Panc1 (cell line): ENCODE data around the gene PLOD3. TPM values are rescaled to one million over a fixed set of nuclear protein-coding genes. Genes with fewer than 3 reads are reported as not detected.

ENCODE experiments used
- ATAC-seq: fragments of 200-7000 bp; cut with Tn5 transposase; 2 replicates; pipeline ENCODE4 v1.9.1; 2020; ENCODE audit warnings: mild to moderate bottlenecking, moderate library complexity
- BruUV-seq: library from RNA; stranded (reverse); fragments of 400-500 nt; replicated peaks from 2 replicates; lab custom pipeline; 2021; lab: Mats Ljungman, UMichigan
- CTCF ChIA-PET: fragments of 300-600 bp; sonication (Branson Sonifier 250); formaldehyde crosslinking; loops from one replicate; lab custom pipeline; 2022; ENCODE audit warnings: antibody characterized with exemption; lab: Charles Lee
- POLR2A ChIA-PET: fragments of 300-600 bp; sonication (Branson Sonifier 250); formaldehyde crosslinking; loops from one replicate; lab custom pipeline; 2022; ENCODE audit warnings: antibody characterized with exemption; lab: Charles Lee
- DNase-seq: peaks from one replicate; pipeline ENCODE4 v3.0.0-alpha.2; 2010; ENCODE audit warnings: low read depth, low spot score
- H3K27ac ChIP-seq: 2 replicates; pipeline ENCODE4 v1.5.1; 2011; ENCODE audit warnings: mild to moderate bottlenecking, low read length, inconsistent platforms
- H3K27me3 ChIP-seq: fragments of 200-500 bp; sonication (Bioruptor generic); 2 replicates; pipeline ENCODE4 v1.6.0; 2014; ENCODE audit warnings: low read length, inconsistent platforms; ENCODE audit not compliant: control insufficient read depth, insufficient read depth
- H3K36me3 ChIP-seq: fragments of 200-500 bp; sonication (Bioruptor generic); 2 replicates; pipeline ENCODE4 v1.5.1; 2014; ENCODE audit warnings: inconsistent platforms, mild to moderate bottlenecking, low read length, moderate library complexity; ENCODE audit not compliant: control insufficient read depth, insufficient read depth
- H3K4me1 ChIP-seq: 2 replicates; pipeline ENCODE4 v1.5.1; 2011; ENCODE audit warnings: inconsistent platforms, mild to moderate bottlenecking, low read length, moderate library complexity; ENCODE audit not compliant: control insufficient read depth, insufficient read depth
- H3K4me3 ChIP-seq, 2 experiments: 2 replicates each; pipeline ENCODE4 v1.5.1; 2011 to 2012; ENCODE audit warnings: low read depth in 2 of 2, low read length in 2 of 2, mild to moderate bottlenecking in 2 of 2, inconsistent platforms in 1 of 2, moderate library complexity in 1 of 2
- H3K9me3 ChIP-seq: fragments of 200-500 bp; sonication (Bioruptor generic); 2 replicates; pipeline ENCODE4 v1.5.1; 2014; ENCODE audit warnings: low read depth, mild to moderate bottlenecking, inconsistent platforms, low read length, moderate library complexity; ENCODE audit not compliant: control insufficient read depth, insufficient read depth
- POLR2AphosphoS5 ChIP-seq: IDR thresholded peaks from 2 replicates; pipeline ENCODE4 v1.6.1; 2012; ENCODE audit warnings: mild to moderate bottlenecking, low read depth, low read length, moderate library complexity
- SIN3A ChIP-seq: IDR thresholded peaks from 2 replicates; pipeline ENCODE4 v1.6.1; 2012; ENCODE audit warnings: low read depth, mild to moderate bottlenecking, low read length, moderate library complexity, borderline replicate concordance; ENCODE audit not compliant: insufficient read depth
- TCF7L2 ChIP-seq: IDR thresholded peaks from 2 replicates; pipeline ENCODE4 v1.6.1; 2011; ENCODE audit warnings: mild to moderate bottlenecking, low read depth, low read length, inconsistent platforms
- in situ Hi-C: cut with HindIII; loops from 2 replicates; pipeline ENCODE4 v1.10.0; 2016; ENCODE audit warnings: low sequenced_read_pairs, low pct_unique_long_range_greater_than_20kb
- intact Hi-C: fragments of 100-400 bp; cut with micrococcal nuclease; formaldehyde crosslinking; loops from one replicate; pipeline ENCODE4 v1.10.0; 2022; ENCODE audit not compliant: unreplicated experiment
- total RNA-seq: library from RNA; stranded (reverse); gene quantifications from one replicate; pipeline ENCODE4 v1.2.1, GENCODE V29; 2021; ENCODE audit not compliant: unreplicated experiment
- TF ChIP-seq, protein P1 (sequence below), 2 experiments: IDR thresholded peaks; 2 replicates each; pipeline ENCODE4 v1.6.1; 2011 to 2012; ENCODE audit warnings: low read depth in 2 of 2, control low read depth in 1 of 2, low read length in 1 of 2, mild to moderate bottlenecking in 1 of 2, moderate library complexity in 1 of 2; ENCODE audit not compliant: insufficient read depth in 1 of 2
- TF ChIP-seq, protein P2 (sequence below): fragments of 450-650 bp; IDR thresholded peaks from 2 replicates; pipeline ENCODE4 v1.5.1; 2017; ENCODE audit warnings: mild to moderate bottlenecking

PLOD3 gene
- total RNA-seq, 1 experiment from 2014 or later, result 93.0 TPM

DNA sequence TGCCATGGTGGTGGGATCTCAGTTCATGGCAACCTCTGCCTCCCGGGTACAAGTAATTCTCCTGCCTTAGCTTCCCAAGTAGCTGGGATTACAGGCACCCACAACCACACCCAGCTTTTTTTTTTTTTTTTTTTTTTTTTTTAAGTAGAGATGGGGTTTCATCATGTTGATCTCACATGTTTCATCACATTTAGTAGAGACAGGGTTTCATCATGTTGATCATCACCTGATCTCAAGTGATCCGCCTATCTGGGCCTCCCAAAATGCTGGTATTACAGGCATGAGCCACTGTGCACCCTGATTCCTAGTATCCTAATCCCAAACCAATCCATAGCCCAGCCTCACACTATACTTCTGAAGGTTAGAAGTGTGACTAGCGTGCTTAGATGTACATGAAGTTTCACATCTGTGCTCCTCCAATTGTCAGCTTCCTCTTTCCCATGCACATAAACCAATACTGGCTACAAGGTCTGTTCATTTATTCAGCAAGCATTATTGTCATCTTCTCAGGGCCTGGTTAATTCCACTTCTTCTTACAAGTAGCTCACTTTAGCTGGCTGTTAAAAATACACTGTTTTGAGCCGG is 30.4 kb downstream of the PLOD3 start:
- DNase-seq (no peak), ATAC-seq (no peak)
- intact Hi-C loops, result no loop called here
- Histone ChIP-seq H3K36me3 (no peaks in the 10 kb centered on the region), H3K27ac (no peak overlapping the region), H3K27me3 (no peaks in the 10 kb centered on the region), H3K9me3 (no peaks in the 10 kb centered on the region), H3K4me1 (no peaks in the 10 kb centered on the region), H3K4me3 (no peak overlapping the region)
- in situ Hi-C loops, result no loop called here
- POLR2A ChIA-PET, result interaction anchor here (0.6 kb wide), 1 partner anchor 8 kb away, joined by 7 read pairs; no protein-coding TSS in a partner anchor
- TF ChIP-seq, protein P1, sequence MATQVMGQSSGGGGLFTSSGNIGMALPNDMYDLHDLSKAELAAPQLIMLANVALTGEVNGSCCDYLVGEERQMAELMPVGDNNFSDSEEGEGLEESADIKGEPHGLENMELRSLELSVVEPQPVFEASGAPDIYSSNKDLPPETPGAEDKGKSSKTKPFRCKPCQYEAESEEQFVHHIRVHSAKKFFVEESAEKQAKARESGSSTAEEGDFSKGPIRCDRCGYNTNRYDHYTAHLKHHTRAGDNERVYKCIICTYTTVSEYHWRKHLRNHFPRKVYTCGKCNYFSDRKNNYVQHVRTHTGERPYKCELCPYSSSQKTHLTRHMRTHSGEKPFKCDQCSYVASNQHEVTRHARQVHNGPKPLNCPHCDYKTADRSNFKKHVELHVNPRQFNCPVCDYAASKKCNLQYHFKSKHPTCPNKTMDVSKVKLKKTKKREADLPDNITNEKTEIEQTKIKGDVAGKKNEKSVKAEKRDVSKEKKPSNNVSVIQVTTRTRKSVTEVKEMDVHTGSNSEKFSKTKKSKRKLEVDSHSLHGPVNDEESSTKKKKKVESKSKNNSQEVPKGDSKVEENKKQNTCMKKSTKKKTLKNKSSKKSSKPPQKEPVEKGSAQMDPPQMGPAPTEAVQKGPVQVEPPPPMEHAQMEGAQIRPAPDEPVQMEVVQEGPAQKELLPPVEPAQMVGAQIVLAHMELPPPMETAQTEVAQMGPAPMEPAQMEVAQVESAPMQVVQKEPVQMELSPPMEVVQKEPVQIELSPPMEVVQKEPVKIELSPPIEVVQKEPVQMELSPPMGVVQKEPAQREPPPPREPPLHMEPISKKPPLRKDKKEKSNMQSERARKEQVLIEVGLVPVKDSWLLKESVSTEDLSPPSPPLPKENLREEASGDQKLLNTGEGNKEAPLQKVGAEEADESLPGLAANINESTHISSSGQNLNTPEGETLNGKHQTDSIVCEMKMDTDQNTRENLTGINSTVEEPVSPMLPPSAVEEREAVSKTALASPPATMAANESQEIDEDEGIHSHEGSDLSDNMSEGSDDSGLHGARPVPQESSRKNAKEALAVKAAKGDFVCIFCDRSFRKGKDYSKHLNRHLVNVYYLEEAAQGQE (IDR thresholded peaks at IDR 0.05; ENCODE audit: insufficient read depth in 1 of 2, low read depth in 2 of 2, low read length in 1 of 2), result no peak
- TF ChIP-seq TCF7L2, result no peak
- TF ChIP-seq, protein P2, sequence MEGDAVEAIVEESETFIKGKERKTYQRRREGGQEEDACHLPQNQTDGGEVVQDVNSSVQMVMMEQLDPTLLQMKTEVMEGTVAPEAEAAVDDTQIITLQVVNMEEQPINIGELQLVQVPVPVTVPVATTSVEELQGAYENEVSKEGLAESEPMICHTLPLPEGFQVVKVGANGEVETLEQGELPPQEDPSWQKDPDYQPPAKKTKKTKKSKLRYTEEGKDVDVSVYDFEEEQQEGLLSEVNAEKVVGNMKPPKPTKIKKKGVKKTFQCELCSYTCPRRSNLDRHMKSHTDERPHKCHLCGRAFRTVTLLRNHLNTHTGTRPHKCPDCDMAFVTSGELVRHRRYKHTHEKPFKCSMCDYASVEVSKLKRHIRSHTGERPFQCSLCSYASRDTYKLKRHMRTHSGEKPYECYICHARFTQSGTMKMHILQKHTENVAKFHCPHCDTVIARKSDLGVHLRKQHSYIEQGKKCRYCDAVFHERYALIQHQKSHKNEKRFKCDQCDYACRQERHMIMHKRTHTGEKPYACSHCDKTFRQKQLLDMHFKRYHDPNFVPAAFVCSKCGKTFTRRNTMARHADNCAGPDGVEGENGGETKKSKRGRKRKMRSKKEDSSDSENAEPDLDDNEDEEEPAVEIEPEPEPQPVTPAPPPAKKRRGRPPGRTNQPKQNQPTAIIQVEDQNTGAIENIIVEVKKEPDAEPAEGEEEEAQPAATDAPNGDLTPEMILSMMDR, result no peak
- TF ChIP-seq SIN3A, result no peak
- TF ChIP-seq POLR2AphosphoS5, result no peak
- CTCF ChIA-PET, result no interaction called here
- no TSS peak for BruUV-seq

DNA sequence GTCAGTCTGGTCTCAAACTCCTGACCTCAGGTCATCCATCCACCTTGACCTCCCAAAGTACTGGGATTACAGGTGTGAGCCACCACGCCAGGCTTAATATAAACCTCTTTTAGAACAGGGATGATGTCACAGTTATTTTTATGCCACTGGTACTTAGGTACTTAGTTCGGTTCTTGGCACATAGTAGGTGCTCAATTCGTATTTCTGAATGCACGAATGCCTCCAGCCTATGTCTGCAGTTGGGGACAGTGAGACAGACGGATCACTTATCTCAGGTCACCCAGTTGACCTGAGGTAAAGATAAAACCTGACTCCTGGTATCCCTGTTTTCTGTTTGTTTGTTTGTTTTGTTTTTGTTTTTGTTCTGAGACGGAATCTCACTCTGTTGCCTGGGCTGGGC is 31.2 kb downstream of the PLOD3 start:
- in situ Hi-C loops, result no loop called here
- DNase-seq (no peak), ATAC-seq (no peak)
- ChIA-PET POLR2A (interaction anchor here (0.6 kb wide), 1 partner anchor 7 kb away, joined by 7 read pairs; no protein-coding TSS in a partner anchor), CTCF (interaction anchor here (0.6 kb wide), 1 partner anchor 42 kb away, joined by 4 read pairs; no protein-coding TSS in a partner anchor)
- BruUV-seq, result no TSS peak
- intact Hi-C loops, result no loop called here
- Histone ChIP-seq H3K27me3 (no peaks in the 10 kb centered on the region), H3K9me3 (no peaks in the 10 kb centered on the region), H3K4me3 (no peak overlapping the region), H3K4me1 (no peaks in the 10 kb centered on the region), H3K36me3 (no peaks in the 10 kb centered on the region), H3K27ac (no peak overlapping the region)
- TF ChIP-seq, protein P1 (IDR thresholded peaks at IDR 0.05; ENCODE audit: insufficient read depth in 1 of 2, low read depth in 2 of 2, low read length in 1 of 2), result no peak
- no peak for TF ChIP-seq POLR2AphosphoS5
- no peak for TF ChIP-seq TCF7L2
- TF ChIP-seq, protein P2, result no peak
- TF ChIP-seq SIN3A, result no peak
